ENCODE data around the gene UIMC1. TPM values are rescaled to one million over a fixed set of nuclear protein-coding genes. Genes with fewer than 3 reads are reported as not detected.

UIMC1 gene
- total and polyA plus RNA-seq, 2 of the 4 experiments (the other 2 are of a cell fraction), result 19.5 to 27.6 TPM

GRCh38 chr5:176881816-176882566 is 124.6 kb downstream of the UIMC1 start:
- H4K20me1 ChIP-seq (ENCODE audit: insufficient read depth, low read length), result no peaks in the 10 kb centered on the region
- H4K8ac ChIP-seq (ENCODE audit: low read depth in 2 of 2, low read length in 2 of 2), result no peak overlapping the region
- no peak overlapping the region for H2BK20ac ChIP-seq (ENCODE audit: low read depth, low read length)
- no peak overlapping the region for H4K5ac ChIP-seq (ENCODE audit: low read depth, low read length)
- intact Hi-C loops (cut with micrococcal nuclease), result no loop called here
- H3K23ac ChIP-seq (ENCODE audit: low read depth, low read length), result no peak overlapping the region
- no peak overlapping the region for H2BK5ac ChIP-seq (ENCODE audit: low read depth, low read length, poor library complexity, severe bottlenecking)
- H2AK5ac ChIP-seq (ENCODE audit: low read depth, low read length), result no peak overlapping the region
- TF ChIP-seq NFE2L2 (IDR thresholded peaks at IDR 0.05; ENCODE audit: low read depth, low read length) (no peak), RAD21 (IDR thresholded peaks at IDR 0.05; ENCODE audit: low read length) (no peak), ELK1 (IDR thresholded peaks at IDR 0.05; ENCODE audit: borderline replicate concordance, low read depth, low read length) (no peak), MAFK (IDR thresholded peaks at IDR 0.05; ENCODE audit: low read depth, low read length) (no peak), BHLHE40 (IDR thresholded peaks at IDR 0.05; ENCODE audit: low read depth, low read length) (no peak), FOS (IDR thresholded peaks at IDR 0.05; ENCODE audit: low read depth, low read length) (no peak)
- no peak overlapping the region for H2AFZ ChIP-seq (replicated peaks; ENCODE audit: low read length, poor library complexity)
- H2AK9ac ChIP-seq (replicated peaks; ENCODE audit: low read depth, low read length, poor library complexity), result no peak overlapping the region
- H2BK15ac ChIP-seq (ENCODE audit: low read depth, low read length), result no peak overlapping the region
- no peak overlapping the region for H3K4ac ChIP-seq (ENCODE audit: low read depth, low read length)
- H4K91ac ChIP-seq (ENCODE audit: insufficient read depth, low read depth, low read length), result no peak overlapping the region
- no peak overlapping the region for H2BK120ac ChIP-seq (ENCODE audit: low read depth, low read length)
- no peak overlapping the region for H3K14ac ChIP-seq (replicated peaks; ENCODE audit: low read depth, low read length)
- no peak overlapping the region for H3K9ac ChIP-seq (ENCODE audit: low read depth, low read length)
- ATAC-seq (ENCODE audit: low read depth), result no peak
- H3K27ac ChIP-seq (ENCODE audit: insufficient read depth, low read length), result no peak overlapping the region
- H3K4me1 ChIP-seq (ENCODE audit: control insufficient read depth, insufficient read depth, low read length), result no peaks in the 10 kb centered on the region
- no peak overlapping the region for H3K56ac ChIP-seq (ENCODE audit: extremely low read depth, insufficient read depth, low read length)
- WGBS, 2 experiments (ENCODE audit: extremely low coverage in 2 of 2, insufficient read length in 1 of 2), result 69% methylated on average over 19 of the region's 25 CpGs; no CpG with 5 or more reads in 1 of the 2 experiments
- H3K9me3 ChIP-seq (ENCODE audit: control insufficient read depth, insufficient read depth, low read length), result no peaks in the 10 kb centered on the region
- ChIA-PET POLR2A (ENCODE audit: unreplicated experiment) (no interaction called here), CTCF (no interaction called here)
- no peak overlapping the region for H3K4me3 ChIP-seq (ENCODE audit: insufficient read depth, low read depth, low read length)
- no peak overlapping the region for H3K18ac ChIP-seq (ENCODE audit: low read depth, low read length)
- no peak for DNase-seq
- H3K36me3 ChIP-seq (ENCODE audit: control insufficient read depth, insufficient read depth, low read length), result no peaks in the 10 kb centered on the region
- H3K27me3 ChIP-seq (ENCODE audit: control insufficient read depth, insufficient read depth, low read length), result peaks cover 48% of the 10 kb centered on the region
- no TSS peak for BruUV-seq (replicated peaks)
- no peak overlapping the region for H3K4me2 ChIP-seq (ENCODE audit: low read depth, low read length)
- no peaks in the 10 kb centered on the region for H3K79me1 ChIP-seq (ENCODE audit: low read depth in 1 of 2, low read length in 2 of 2)
- dilution Hi-C loops (cut with HindIII; ENCODE audit: low sequenced_read_pairs, unreplicated experiment), result no loop called here
- in situ Hi-C loops (cut with MboI; ENCODE audit: low sequenced_read_pairs), result no loop called here
- no peaks in the 10 kb centered on the region for H3K9me1 ChIP-seq (ENCODE audit: insufficient read depth, low read length)

Data from IMR-90 (cell line).